HCT116 (cell line): ENCODE data around the gene NRXN2.

Experiments
- CEBPB ChIP-seq: IDR thresholded peaks from 2 replicates; pipeline ENCODE4 v1.6.1; 2012; ENCODE audit warnings: low read depth
- ELF1 ChIP-seq: IDR thresholded peaks from 2 replicates; pipeline ENCODE4 v1.6.1; 2012; ENCODE audit warnings: low read depth, borderline replicate concordance
- EZH2 ChIP-seq: fragments of 200-600 bp; sonication (generic); IDR thresholded peaks from 2 replicates; pipeline ENCODE4 v1.6.1; 2017; ENCODE audit warnings: antibody characterized with exemption, mixed run types
- JUND ChIP-seq: IDR thresholded peaks from 2 replicates; pipeline ENCODE4 v1.6.1; 2012
- POLR2A ChIP-seq: IDR thresholded peaks from 2 replicates; pipeline ENCODE4 v1.7.0; 2011; ENCODE audit warnings: borderline replicate concordance; ENCODE audit not compliant: insufficient read depth, insufficient read length; ENCODE audit errors: extremely low read depth
- POLR2AphosphoS5 ChIP-seq: IDR thresholded peaks from 2 replicates; pipeline ENCODE4 v1.6.1; 2011; ENCODE audit warnings: mild to moderate bottlenecking, low read depth, low read length, moderate library complexity
- RAD21 ChIP-seq: IDR thresholded peaks from 2 replicates; pipeline ENCODE4 v1.6.1; 2012; ENCODE audit warnings: low read depth, mild to moderate bottlenecking
- SP1 ChIP-seq: IDR thresholded peaks from 2 replicates; pipeline ENCODE4 v1.6.1; 2012; ENCODE audit warnings: low read depth
- YY1 ChIP-seq: IDR thresholded peaks from 2 replicates; pipeline ENCODE4 v1.6.1; 2011; ENCODE audit warnings: low read length, low read depth, moderate library complexity, mild to moderate bottlenecking; ENCODE audit not compliant: insufficient replicate concordance; ENCODE audit errors: extremely low read depth
- TF ChIP-seq, protein P1 (sequence below), 3 experiments: fragments of 200-600 bp in 1 of 3; sonication (generic) in 1 of 3; IDR thresholded peaks in 2 of 3; conservative IDR thresholded peaks in 1 of 3; 2 replicates each; pipeline ENCODE4 v1.5.1; 2012 to 2017; ENCODE audit warnings: low read depth in 2 of 3, low read length in 2 of 3, antibody characterized with exemption in 1 of 3, borderline replicate concordance in 1 of 3, control low read depth in 1 of 3, mild to moderate bottlenecking in 1 of 3, mixed read lengths in 1 of 3, mixed run types in 1 of 3, moderate library complexity in 1 of 3; ENCODE audit not compliant: insufficient read depth in 1 of 3
- TF ChIP-seq, protein P2 (sequence below): IDR thresholded peaks from 2 replicates; pipeline ENCODE4 v1.6.1; 2012; ENCODE audit warnings: low read depth
- TF ChIP-seq, protein P3 (sequence below): IDR thresholded peaks from 2 replicates; pipeline ENCODE4 v1.6.1; 2012
- TF ChIP-seq, protein P4 (sequence below): IDR thresholded peaks from 2 replicates; pipeline ENCODE4 v1.6.1; 2011; ENCODE audit warnings: mild to moderate bottlenecking, low read length, moderate library complexity; ENCODE audit not compliant: insufficient replicate concordance; ENCODE audit errors: extremely low read depth

DNA sequence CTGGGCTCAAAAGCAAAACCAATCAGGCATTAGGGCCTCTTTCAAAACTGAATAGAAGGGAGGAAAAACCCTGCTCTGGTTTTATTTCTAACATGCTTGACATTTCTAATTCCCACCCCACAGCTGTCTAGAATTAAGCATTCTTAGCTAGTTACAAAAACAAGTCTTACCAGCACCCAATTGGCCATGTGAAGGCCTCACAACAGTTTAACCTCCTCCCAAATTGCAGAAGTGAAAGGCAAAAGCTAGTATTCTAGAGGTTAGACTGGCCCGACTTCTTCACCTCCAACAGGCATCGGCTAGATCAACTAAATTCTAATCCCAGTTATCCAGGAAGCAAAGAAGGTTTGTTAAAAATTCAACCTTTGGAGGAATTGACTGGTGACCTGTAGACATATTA lies 48.9 kb upstream of the NRXN2 start:
- TF ChIP-seq, protein P1, sequence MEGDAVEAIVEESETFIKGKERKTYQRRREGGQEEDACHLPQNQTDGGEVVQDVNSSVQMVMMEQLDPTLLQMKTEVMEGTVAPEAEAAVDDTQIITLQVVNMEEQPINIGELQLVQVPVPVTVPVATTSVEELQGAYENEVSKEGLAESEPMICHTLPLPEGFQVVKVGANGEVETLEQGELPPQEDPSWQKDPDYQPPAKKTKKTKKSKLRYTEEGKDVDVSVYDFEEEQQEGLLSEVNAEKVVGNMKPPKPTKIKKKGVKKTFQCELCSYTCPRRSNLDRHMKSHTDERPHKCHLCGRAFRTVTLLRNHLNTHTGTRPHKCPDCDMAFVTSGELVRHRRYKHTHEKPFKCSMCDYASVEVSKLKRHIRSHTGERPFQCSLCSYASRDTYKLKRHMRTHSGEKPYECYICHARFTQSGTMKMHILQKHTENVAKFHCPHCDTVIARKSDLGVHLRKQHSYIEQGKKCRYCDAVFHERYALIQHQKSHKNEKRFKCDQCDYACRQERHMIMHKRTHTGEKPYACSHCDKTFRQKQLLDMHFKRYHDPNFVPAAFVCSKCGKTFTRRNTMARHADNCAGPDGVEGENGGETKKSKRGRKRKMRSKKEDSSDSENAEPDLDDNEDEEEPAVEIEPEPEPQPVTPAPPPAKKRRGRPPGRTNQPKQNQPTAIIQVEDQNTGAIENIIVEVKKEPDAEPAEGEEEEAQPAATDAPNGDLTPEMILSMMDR (IDR thresholded peaks at IDR 0.05 in 2 of 3, conservative IDR thresholded peaks at IDR 0.05 in 1 of 3; ENCODE audit: borderline replicate concordance in 1 of 3, insufficient read depth in 1 of 3, low read depth in 2 of 3, low read length in 2 of 3): no peak
- TF ChIP-seq ELF1 (no peak), POLR2A (no peak), SP1 (no peak), POLR2AphosphoS5 (no peak), YY1 (no peak), JUND (no peak), EZH2 (no peak), RAD21 (no peak), CEBPB (no peak)
- TF ChIP-seq, protein P2, sequence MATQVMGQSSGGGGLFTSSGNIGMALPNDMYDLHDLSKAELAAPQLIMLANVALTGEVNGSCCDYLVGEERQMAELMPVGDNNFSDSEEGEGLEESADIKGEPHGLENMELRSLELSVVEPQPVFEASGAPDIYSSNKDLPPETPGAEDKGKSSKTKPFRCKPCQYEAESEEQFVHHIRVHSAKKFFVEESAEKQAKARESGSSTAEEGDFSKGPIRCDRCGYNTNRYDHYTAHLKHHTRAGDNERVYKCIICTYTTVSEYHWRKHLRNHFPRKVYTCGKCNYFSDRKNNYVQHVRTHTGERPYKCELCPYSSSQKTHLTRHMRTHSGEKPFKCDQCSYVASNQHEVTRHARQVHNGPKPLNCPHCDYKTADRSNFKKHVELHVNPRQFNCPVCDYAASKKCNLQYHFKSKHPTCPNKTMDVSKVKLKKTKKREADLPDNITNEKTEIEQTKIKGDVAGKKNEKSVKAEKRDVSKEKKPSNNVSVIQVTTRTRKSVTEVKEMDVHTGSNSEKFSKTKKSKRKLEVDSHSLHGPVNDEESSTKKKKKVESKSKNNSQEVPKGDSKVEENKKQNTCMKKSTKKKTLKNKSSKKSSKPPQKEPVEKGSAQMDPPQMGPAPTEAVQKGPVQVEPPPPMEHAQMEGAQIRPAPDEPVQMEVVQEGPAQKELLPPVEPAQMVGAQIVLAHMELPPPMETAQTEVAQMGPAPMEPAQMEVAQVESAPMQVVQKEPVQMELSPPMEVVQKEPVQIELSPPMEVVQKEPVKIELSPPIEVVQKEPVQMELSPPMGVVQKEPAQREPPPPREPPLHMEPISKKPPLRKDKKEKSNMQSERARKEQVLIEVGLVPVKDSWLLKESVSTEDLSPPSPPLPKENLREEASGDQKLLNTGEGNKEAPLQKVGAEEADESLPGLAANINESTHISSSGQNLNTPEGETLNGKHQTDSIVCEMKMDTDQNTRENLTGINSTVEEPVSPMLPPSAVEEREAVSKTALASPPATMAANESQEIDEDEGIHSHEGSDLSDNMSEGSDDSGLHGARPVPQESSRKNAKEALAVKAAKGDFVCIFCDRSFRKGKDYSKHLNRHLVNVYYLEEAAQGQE: no peak
- TF ChIP-seq, protein P3, sequence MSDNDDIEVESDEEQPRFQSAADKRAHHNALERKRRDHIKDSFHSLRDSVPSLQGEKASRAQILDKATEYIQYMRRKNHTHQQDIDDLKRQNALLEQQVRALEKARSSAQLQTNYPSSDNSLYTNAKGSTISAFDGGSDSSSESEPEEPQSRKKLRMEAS: no peak
- TF ChIP-seq, protein P4, sequence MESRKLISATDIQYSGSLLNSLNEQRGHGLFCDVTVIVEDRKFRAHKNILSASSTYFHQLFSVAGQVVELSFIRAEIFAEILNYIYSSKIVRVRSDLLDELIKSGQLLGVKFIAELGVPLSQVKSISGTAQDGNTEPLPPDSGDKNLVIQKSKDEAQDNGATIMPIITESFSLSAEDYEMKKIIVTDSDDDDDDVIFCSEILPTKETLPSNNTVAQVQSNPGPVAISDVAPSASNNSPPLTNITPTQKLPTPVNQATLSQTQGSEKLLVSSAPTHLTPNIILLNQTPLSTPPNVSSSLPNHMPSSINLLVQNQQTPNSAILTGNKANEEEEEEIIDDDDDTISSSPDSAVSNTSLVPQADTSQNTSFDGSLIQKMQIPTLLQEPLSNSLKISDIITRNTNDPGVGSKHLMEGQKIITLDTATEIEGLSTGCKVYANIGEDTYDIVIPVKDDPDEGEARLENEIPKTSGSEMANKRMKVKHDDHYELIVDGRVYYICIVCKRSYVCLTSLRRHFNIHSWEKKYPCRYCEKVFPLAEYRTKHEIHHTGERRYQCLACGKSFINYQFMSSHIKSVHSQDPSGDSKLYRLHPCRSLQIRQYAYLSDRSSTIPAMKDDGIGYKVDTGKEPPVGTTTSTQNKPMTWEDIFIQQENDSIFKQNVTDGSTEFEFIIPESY: no peak
